Coronary artery (tissue), 2 donors: ENCODE measurements around the gene ACTBL2.

Experiments used
- DNase-seq: peaks from one replicate; pipeline ENCODE4 v3.0.0-alpha.2; 2017; ENCODE audit warnings: low spot score
- H3K27ac ChIP-seq, 2 donors: fragments of 200-600 bp; sonication (generic); one replicate each; pipeline ENCODE4 v1.5.1; 2016 to 2019
- H3K4me3 ChIP-seq: fragments of 200-600 bp; sonication (generic); 2 replicates; pipeline ENCODE4 v1.5.1; 2016; ENCODE audit warnings: mild to moderate bottlenecking, moderate library complexity
- TF ChIP-seq, protein P1 (sequence below): fragments of 200-600 bp; sonication (generic); IDR thresholded peaks from one replicate; pipeline ENCODE4 v1.5.1; 2019; ENCODE audit warnings: antibody characterized with exemption

ACTBL2 gene

DNA sequence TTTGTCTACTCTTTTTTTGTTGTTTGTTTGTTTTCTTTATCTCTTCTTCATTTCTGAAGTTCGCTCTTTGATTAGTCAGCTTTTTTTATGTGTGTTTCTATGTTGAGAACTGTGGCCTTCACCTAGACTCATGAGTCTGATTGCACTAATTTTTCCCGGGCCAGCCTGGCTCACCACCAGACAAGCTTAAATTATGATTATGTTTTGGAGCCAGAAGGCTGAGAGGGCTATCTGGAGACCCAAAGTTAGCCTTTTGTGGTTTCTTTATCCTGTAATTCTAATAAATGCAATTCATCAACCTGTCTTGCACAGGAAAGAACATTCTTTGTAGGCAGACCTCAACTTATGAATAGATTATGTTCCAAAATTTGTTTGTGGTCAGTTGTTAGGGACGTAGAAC, 20.8 kb upstream of the ACTBL2 start:
- no peak overlapping the region for H3K4me3 ChIP-seq
- no peak overlapping the region for H3K27ac ChIP-seq

DNA sequence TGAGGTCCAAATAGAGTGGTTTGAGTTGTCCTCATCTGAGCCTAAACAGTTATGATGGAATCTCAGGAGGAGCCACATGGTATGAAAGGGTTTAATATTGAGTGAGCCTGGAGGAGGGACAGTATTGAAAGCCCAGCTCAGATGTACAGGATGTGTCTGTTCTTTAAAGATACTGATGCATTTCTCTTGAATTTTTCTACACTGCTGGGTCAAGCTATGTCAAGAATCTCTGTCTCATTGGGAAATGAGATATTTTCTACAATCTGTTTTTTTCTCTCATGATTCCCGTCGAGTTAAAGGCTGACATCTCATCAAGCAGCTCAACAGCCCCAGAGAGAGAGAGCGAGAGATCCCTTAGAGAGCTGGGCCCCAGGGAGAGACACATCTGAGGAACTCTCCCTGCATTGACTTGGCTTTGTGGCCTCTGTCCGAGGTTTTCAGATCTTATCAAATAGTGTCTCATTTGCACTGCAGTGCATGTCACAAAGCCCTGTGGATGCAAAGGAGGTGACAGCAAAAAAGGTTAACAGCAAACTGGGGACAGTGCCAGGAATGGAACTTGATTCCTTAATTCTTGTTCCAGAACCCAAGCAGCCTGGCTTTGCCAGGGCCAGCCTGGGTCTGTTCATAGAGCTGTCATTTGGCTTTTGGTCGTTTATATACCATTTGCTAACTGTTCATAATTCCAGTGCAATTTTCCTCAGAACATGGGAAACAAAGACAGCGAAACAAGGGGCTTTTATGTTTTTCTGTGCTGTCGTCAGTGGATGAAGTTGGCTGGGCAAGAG, 19.0 kb upstream of the ACTBL2 start:
- H3K27ac ChIP-seq = peak overlapping the region in 1 of 2 donors; percentile 20
- no peak overlapping the region for H3K4me3 ChIP-seq
- TF ChIP-seq, protein P1, sequence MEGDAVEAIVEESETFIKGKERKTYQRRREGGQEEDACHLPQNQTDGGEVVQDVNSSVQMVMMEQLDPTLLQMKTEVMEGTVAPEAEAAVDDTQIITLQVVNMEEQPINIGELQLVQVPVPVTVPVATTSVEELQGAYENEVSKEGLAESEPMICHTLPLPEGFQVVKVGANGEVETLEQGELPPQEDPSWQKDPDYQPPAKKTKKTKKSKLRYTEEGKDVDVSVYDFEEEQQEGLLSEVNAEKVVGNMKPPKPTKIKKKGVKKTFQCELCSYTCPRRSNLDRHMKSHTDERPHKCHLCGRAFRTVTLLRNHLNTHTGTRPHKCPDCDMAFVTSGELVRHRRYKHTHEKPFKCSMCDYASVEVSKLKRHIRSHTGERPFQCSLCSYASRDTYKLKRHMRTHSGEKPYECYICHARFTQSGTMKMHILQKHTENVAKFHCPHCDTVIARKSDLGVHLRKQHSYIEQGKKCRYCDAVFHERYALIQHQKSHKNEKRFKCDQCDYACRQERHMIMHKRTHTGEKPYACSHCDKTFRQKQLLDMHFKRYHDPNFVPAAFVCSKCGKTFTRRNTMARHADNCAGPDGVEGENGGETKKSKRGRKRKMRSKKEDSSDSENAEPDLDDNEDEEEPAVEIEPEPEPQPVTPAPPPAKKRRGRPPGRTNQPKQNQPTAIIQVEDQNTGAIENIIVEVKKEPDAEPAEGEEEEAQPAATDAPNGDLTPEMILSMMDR = no peak
- DNase-seq = no peak

More for the DNA sequence above, 20.8 kb upstream of the ACTBL2 start:
- TF ChIP-seq, protein P1 = no peak
- DNase-seq = no peak

DNA sequence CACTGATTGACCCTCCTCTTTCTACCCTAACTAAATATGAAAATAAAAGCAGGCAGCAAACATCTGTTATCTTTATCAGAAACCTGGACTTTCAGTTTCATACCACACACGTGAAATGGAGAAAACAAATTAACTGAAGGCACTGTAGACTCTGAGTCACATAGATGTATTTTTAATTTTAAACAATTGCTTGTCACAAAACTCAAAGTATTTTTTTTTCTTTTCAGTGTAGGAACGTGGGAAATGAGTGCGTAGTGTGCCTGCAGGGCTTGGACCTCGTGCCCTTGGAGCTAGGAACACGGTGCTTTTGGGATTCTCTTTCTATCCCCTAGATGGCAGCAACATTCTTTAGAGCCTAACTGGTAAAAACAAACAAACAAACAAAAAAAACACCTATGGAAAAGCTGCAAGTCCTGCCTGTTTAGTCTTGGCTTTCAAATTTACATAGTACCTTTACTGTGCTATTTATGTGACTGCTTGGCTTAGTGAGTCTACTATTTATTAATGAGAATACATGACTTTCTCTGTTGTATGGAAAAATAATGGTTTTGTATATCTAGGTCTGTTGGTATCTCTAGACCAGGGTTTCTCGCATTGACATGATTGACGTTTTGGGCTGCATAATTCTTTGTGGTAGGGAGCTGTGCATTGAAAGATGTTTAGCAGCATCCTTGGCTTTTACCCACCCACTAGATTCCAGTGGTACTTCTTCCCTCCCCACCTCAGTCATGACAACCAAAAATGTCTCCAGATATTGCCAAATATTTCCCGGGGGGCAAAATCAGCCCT, 16.8 kb upstream of the ACTBL2 start:
- Histone ChIP-seq H3K4me3 (no peak overlapping the region), H3K27ac (no peak overlapping the region)
- TF ChIP-seq, protein P1 = peak; percentile 18
- DNase-seq = no peak

DNA sequence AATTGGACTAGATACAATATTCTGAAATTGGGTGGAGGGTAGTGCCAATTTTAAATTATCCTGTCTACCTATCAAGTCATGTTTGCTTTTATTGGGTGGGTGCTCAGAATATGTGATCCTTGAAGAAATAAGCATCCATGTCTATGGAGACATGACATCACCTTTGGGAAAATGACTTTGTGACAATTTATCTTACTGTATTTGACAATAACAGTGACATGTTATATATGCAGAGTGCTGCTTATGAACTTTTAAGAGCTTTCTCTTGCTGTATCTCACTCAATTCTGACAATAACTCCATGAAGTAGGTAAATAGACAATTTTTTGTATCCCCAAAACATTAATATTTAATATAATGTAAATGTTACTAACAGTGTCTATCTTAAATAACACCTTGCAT, 15.1 kb upstream of the ACTBL2 start:
- Histone ChIP-seq H3K27ac (no peak overlapping the region), H3K4me3 (no peak overlapping the region)
- TF ChIP-seq, protein P1 = no peak
- DNase-seq = no peak

DNA sequence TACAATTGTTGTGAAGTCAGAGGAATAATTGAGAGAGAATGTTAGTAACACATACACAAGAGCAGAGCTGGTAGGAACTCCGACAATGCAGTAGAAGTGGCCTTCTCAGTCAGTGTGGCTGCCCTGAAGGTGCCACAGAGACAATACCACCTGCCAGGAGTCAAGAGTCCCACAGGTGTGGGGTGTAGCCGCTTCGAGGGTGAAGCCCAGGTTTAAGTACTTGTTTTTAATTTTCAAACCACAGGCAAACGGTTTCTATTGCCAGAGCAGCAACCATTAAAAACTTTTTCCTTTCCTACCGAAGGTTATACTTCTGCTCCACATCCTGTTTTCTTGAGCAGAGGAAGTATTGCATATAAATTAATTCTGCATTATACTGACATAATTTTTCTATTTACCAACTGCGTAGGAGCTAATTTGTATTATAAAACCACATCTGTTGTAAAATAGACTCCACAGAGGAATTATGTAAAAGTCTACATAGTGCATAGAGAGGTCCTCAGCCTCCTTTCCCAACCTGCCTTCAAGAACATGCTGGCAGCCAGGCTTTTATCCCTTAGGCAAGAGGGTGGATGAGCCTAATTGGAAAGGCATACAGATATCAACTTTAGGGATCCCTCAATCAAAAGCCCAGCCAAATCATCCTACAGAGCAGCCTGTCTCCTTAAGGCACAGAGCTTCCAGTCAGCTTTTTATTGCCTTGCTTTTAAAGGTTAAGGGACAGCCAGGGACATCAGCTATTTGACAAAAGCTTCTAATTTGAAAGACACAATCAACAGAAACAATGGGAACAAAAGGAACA, 12.9 kb upstream of the ACTBL2 start:
- no peak overlapping the region for H3K27ac ChIP-seq
- DNase-seq = no peak
- TF ChIP-seq, protein P1 = no peak

GRCh38 chr5:57494104-57495098, 11.8 kb upstream of the ACTBL2 start:
- TF ChIP-seq, protein P1 = no peak
- peak overlapping the region in 1 of 2 donors; percentile 12 for H3K27ac ChIP-seq
- H3K4me3 ChIP-seq = no peak overlapping the region
- DNase-seq = peak; percentile 83

More for the DNA sequence above, 12.9 kb upstream of the ACTBL2 start:
- H3K4me3 ChIP-seq = no peak overlapping the region
